ELR (cell line): ENCODE measurements around the gene TKTL1.

ENCODE experiments used
- DNase-seq: peaks from one replicate; pipeline ENCODE4 v3.0.0-alpha.2; 2015; ENCODE audit warnings: low read depth

Gene TKTL1

DNA sequence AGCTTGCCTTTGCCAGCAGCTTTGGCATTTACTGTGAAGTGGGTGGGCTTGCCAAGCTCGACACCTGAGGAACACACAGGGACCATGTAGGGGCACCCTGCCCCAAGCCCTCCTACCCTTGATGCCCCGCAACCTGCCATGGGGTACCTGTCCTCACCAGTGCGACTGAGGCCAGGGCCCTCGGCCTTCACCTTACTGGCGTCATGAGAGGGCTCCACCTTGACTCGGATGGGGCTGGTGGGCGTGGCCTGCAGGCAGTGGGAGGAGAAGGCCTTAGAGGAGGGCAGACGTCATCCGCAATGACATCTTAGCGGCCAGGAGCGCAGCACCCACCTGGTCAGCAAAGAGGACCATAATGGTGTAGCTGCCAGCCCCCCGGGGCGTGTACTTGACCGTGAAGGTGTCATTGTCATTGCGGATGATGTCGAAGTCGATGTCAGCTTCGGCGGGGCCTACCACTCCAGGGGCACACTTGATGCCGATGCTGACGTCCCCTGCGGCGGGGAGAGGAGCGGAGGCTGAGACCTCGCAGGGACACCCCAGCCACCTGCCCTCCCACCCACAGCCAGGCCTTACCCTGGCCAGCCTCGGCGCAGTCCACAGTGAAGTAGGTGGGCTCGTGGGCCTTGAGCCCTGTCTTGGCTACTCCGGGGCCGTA is 66.6 kb downstream of the TKTL1 start:
- DNase-seq, result no peak

DNA sequence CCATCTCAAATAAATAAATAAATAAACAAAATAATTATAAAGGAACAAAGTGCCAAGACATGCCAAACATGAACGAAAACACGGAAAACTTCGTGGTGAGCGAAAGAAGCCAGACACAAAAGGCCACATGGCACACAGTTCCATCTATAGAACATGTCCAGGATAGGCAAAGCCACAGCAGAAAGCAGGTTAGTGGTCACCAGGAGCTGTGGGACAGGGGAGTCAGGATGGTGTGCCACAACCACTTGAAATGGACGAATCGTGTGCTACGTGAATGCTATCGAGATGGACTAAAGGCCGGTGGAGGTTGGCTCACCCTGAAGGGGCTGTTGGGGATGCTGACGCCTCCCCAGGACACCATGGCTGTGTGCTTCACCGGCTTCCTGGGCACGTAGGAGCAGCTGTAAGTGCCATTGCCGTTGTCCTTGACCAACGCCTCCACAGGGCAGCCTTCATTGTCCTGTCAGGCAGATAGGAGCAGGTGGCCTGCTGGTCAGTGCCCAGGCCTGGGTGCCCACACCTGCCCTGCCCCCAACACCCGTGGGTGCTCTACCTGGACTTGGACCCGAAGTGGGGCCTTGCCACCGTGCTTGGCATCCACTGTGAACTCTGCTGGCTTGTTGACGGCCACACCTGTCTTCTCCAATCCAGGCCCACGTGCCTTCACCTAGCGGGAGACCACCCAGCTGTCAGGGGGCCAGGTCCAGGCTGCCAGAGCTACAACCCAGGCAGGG is 68.3 kb downstream of the TKTL1 start:
- DNase-seq, result no peak

DNA sequence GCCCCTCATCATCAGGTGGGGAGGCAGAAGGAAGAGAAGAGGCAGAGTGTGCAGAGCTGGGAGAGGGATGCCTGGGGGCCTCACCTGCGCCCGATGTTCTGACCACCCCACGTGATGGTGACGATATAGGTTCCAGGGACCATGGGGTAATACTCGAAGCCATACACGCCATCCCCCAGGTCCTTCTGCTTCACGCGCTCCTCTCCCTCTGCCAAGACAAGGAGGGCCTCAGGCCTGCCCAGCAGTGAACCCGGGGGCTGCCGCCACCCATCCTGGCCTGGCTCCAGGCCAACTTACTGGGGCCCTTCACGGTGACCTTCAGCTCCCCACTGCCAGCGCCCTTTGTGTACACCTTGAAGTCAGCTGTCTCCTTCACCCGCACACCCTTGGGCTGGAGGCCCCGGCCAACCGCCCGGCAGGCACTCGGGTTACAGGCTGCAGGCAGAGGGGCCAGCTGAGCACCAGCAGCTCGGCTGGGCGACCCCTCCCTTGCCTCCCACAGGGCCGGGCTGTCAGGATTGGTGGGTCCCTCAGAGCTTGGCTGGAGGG is 69.5 kb downstream of the TKTL1 start:
- DNase-seq, result no peak

DNA sequence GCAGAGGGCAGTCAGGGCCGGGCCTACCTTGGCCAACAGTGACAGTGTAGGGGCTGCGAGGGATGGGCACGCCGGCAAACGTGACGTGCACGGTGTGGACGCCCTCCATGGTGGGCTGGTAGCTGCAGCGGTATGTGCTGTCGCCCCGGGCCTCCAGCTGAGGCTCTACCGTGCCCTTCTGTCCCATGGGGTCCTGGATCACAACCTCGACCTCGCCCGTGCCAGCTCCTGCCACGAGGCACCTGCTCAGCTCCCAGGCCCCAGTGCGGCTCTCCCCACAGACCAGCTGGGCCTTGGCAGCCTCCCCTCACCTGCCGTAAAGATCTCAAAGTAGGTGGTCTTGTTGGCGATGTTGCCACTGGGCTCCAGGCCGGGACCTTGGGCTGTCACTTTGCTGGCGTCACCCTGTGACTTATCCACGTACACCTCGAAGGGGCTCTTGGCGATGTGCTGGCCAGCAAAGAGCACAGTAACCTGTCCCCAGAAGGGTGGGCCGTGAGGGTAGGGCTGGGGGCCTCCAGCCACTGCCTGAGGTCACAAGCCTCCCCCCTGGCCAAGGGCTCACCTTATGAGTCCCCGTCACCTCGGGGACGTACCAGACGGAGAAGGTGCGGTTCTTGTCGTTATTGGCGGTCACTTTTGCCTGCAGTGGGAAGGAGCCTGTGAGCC is 70.5 kb downstream of the TKTL1 start:
- DNase-seq, result no peak

DNA sequence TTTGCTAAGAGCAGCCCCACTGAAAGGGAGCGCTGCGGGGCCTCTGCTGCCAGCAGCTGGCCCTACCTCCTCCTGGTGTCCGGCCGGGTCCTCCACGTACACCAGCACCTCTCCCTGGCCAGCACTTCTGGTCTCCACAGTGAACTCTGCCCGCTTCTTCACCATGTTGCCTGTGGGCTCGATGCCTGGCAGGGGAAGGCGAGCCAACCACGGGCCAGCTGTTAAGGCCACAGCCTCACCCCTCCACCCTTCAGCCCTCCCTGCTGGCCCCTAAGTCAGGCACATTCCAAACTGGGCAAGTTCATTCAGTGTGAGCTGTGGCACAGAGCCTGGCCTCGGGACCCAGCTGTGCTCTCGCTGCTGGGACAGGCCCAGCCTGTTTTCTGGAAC is 71.1 kb downstream of the TKTL1 start:
- DNase-seq, result no peak

DNA sequence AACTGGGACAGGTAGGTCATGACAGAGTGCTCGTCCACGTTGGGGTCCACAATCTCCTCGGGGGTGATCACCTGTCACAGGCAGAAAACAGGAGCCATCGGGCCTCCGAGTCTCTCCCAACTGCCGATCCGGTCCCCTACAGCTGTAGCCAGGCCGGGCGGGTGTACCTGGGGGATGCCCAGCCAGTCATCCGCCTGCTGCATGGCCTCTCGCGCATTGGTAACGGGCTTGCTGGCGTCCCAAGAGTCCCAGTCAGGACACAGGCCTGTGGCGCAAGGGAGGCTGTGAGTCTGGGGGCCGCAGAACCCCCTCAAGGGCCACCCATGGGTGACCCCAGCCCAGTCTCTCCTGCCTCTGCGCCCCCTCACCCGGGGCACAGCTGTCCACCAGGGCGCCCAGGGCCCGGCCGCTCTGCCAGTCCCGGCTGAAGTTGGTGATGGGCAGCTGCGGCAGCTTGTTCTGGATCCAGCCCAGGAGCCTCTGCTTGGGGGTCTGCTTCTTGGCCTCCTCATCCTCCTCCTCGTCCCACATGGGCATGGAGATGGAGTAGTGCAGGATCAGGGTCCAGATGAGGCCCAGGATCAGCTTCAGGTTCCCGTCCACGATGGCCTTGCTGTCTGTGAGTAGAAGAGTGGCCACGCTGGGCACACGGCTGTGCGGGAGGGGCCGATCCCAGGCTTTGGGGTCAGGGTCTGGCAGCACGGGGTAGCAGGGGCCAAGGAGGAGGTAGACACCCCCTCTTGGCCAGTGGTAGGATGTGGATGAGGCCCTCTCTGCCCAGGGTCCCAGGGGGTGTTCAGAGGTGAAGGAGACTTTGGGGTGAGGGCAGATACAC is 72.1 kb downstream of the TKTL1 start:
- DNase-seq, result no peak

DNA sequence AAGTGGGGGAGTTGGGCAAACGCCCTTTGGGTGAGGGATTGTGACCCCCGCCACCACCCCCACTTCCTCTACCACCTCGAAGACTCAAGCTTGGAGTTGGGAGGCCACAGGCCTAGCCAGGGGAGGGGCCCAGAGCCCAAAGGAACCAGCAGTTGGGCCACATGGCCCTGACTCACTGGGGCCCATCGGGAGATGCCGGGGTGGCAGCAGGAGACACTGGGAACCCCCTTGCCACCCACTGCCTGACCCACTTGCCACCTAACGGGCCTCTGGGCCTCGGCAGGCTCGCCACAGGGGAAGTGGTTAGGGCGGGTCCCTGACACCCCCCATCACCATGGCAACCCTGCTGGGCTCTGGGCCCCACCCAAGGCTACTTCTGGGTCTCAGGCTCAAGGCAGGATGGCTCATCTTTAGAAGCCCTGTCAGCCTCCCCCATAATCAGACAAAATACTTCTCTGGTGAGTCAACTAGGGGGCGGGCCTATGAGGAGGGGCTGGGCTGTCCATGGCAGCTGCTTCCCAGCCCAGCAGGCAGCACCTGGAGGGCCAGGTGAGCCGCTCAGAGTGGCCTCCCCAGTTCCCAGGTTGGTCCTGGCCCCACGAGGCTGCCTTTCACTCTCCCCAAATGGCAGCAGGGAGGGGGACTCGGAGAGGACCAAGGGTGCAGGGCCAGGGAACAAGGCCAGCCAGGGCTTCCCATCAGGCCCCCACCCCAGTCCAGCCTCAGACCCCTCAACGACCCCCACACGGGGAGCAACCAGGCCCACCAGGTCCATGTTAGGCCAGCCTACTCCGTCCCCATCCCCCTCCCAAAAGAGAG is 73.2 kb downstream of the TKTL1 start:
- peak; percentile 97 for DNase-seq

DNA sequence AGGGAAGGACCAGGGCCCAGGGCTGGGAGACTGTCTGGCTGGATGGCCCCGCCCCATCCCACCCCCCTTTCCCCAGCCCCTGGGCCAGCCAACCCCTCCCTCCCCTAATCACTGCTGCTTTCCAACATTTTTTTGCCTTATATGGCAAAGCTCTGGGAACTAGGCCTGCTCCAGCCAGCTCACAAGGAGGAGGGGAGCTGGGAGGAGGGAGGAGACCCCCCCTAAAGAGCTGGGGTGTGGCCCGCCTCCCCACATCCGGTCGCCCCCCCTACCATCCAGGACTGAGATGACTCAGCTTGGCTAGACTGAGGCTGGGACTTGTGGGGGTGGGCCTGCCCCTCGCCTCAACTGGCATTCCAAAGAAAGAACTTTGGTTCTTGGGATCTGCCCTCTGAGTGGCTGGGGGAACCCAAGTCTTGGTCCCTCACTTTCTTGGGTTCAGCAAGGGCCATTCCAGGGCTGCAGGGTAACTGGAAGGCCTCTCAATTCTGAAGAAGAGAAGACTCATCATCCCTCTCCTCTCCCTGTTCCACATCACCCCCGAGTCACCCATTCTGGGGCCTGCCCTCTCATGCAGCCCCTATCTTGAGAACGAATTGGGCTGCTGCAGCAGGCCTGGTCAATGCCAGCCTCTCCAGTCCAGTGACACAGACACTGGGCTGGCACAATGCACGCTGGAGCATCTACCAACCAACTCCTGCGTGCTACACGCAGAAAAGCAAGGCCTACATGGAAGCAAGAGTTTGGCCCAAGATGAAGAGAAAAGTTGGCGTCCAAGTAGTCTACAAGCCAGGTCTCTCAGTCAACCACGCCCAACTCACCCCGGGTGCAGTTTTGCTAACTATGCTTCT is 74.1 kb downstream of the TKTL1 start:
- peak; percentile 95 for DNase-seq

DNA sequence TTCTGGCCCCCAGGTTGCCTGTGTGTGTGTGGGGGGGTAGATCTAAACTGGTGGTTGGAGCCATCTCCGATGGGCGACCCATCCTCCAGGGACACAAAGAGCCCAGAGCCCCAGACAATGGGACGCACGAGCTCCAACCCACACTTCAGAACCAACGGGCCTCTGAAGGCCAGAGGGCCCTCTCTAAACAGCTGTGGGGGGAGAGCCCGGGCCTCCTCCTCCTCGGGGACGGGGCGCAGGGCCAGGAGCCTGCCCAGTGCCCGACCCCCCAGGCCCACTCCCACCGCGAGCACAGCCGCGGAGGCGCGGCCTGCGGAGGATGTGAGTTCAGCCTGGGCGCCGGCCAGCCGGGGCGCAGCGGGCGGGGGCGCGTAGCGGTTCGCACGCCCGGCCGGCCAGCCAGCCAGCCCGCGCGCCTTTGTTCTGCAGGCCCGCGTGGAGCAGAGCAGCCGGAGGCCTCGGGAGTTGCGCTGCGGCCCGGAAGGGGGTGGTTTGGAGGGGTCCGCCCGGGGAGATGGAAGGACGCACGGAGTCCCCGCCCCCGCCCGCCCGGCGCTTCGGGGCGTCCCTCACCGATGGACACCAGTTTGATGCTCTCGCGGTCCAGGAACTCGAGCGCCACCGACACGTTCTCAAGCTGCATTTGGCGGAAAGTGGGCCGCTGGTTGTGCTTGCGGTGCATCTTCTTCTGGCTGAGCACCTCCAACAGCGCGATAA is 74.9 kb downstream of the TKTL1 start:
- peak; percentile 27 for DNase-seq

DNA sequence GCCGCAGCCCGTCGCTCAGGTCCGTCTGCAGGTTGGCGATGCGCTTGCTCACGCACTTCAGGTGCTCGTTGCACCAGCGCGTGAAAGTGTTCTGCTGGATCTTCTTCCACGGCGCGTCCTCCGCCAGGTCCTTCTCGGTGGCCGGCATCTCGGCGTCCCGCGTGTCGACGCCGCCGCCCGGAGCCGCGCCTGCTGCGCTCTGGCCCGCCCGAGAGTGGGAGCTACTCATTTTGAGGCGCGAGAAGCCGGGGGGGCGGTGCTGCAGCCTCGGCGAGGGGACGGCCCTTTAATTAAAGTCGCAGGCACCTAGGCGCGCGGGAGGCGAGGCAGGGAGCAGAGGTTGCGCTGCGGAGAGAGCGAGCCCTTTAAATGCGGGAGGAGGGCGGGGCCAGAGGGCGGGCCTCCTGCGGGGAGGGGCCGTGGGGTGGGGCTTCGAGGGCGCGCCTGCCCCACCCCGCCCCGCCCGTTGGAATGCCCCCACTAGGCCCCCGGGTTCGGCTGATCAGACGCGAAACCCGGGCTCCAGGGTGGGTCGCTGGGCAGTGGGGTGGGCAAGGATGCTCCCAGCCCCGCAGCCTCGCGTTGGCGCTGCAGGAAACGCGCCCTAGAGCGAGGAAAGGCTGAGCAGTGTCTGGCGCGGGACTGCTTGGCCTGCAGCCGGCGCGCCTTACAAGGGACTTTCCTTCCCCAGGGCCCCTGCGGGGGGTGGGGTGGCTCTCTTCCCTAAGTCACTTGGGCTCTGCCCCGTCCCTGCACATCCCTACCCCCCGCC is 75.6 kb downstream of the TKTL1 start:
- DNase-seq, result peak; percentile 95

DNA sequence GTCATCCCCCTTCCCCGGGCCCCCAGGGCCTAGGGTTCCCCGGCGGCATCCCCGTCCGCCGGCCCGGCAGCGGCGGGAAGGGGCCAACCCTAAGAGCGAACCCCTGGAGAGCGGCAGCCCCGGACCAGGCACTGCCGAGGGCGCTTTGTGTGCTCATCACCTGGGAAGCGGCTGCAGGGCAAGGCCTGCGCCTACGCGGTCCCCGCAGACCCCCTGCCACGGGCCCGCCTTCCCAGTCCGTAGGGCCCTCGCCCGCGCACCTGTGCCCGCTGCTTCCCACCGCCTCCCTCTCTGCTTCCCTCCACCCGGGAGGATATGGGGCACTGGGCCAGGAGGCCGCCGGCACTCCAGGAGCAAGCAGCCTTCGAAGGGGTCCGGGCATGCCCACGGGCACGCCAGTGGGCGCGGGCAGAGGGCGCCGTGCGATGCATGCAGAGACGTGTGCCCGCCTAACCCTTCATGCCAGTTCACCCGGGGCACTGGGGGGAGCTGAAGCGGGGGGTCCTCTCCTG is 76.2 kb downstream of the TKTL1 start:
- no peak for DNase-seq

DNA sequence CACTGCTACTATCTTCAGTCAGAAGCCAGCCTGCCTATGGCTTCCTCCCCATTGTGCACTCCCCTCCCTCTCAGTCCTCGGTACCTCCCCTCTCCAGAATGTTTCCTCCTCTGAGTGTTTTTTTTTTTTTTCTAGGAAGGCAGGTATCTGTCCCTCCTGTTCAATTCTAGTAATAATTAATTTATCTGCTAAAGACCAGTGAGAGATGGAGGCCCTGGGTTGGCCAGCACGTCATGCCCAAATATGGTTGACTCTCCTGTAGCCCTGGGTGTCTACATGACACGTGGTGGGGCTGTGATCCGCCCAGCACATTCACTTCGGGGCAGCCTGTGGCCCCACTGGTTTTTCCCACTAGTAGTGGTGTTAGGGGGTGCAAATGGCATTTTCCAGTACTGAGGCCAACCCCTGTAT is 77.0 kb downstream of the TKTL1 start:
- DNase-seq, result peak; percentile 38

DNA sequence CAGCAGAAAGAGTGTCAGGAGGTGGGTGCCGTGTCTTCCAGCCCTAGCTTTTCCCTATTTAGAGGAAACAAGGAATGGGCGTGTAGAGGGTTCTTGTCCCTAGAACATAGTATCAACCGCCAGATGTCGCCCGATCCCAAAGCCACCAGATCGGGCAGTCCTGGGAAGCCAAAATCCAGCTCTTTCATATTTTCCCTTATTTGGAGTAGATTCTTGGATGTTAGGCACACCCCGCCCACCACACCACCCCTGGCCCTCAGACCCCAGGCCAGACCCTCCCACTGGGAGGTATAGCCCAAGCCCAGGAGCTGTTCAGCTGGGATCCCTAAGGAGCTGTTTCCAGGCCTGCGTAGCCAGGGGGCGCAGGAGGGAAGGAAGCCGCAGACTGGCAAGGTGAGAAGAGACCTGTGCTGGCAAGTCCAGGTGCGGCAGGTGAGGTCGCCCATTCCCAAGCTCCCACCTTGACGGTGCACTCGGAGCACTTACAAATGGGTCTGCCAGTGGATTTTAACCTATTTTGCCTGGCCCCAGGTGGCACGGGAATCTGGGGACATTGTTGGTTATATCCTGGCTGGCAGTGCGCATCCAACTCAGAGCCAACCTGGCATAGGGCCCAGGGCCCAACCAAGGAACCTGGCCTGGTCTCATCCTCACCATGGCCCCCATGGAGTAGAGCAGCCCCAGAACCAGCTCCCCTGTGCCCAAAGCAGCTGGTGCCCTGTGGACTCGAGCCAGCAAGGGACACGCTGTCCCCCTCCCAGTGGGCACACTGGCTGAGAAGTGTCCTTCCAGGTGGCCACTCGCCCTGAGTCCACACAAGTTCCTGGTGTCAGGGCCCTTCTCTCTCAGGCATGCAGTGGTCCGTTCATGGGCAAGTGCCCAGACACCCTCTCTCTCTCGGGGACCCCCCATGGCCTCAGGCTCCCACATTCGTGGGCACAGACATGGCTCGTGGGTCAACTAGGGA is 78.0 kb downstream of the TKTL1 start:
- peak; percentile 74 for DNase-seq

DNA sequence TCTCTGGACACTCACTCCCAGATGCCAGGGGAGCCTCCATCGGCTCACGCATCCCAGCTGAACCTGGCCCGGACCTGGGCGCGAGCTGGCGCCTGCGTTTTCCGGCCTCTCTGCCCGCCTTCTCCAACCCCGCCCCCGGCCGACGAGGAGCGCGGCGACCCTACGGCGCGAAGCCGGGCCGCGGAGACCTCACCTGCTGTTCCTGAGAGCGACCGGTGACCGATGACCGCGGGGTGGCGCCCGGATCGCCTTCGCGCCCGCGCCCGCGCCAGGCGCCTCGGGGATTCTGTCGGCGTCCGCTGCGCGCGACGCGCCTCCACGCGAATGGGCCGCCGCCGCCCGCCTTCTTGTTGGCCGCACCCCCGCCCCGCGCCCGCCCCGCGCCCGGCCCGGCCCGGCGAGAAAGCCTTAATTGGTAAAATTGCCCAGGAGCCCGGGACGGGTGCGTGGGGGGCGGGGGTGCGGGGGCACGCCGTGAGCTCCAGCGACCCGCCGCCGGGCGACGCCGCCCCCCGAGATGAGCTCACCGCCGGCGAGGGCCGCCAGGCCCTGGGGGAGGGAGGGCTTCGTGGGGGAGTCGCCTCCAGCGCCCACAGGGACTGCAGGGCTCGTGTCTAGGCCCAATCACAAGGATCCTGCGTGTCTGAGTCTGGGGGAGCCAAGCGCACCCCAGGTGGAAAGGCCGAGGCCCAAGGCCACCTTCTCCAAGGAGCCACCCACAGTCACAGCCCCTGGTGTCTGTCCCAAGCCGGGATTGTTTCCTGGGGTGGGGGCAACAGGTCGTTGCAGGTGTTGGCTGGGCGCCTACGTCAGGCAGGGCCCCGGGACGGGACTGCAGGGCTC is 78.9 kb downstream of the TKTL1 start, which contains the start of gene FLNA:
FLNA (minus strand) TSS at position 322 of the 843 bp plus-strand sequence. CDS start 3,389 bp downstream, outside the sequence.
- DNase-seq, result peak; percentile 34

DNA sequence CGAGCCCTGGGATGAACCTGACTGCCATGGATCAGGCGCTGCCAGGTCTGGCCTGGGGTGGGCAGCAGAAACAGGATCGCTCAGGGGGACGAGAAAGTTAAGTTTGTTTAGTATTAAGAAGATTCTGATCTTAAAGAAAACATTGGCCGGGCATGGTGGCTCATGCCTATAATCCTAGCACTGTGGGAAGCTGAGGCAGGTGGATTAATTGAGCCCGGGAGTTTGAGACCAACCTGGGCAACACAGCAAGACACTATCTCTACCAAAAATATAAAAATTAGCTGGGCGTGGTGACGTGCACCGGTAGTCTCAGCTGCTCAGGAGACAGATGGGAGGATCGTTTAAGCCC is 79.5 kb downstream of the TKTL1 start:
- DNase-seq, result no peak

DNA sequence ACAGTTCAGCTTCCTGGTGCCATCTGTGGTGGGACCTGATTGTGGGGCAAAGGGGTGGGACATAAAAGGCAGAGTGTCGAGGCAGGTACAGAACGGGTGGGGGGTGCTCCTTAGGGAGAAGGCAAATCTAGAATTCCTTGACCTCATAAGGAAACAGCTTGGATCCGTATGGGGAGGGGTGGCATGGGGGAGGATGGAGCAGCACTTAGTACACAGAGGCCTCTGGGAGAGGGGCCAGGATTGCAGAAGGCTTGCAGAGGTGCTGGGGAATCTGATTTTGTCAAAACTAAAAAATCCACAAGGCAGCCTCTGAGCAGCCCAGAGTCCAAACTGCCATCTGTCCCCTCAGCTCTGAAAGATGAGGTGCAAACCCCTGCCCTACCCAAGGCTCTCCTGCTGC is 81.2 kb downstream of the TKTL1 start:
- no peak for DNase-seq
